GM23248 (cell line): ENCODE results near the gene CTBS. TPM values are rescaled to one million over a fixed set of nuclear protein-coding genes. Genes with fewer than 3 reads are reported as not detected.

ENCODE experiments used
- DNase-seq: peaks from one replicate; pipeline ENCODE4 v3.0.0-alpha.2; 2015
- H2AFZ ChIP-seq: fragments of 200-600 bp; sonication (generic); 2 replicates; pipeline ENCODE4 v1.6.1; 2016; ENCODE audit warnings: antibody characterized with exemption
- H3F3A ChIP-seq: fragments of 200-600 bp; sonication (generic); 2 replicates; pipeline ENCODE4 v1.6.1; 2016; ENCODE audit warnings: mild to moderate bottlenecking, antibody characterized with exemption, mixed run types; ENCODE audit not compliant: insufficient read depth
- H3K27ac ChIP-seq: fragments of 200-600 bp; sonication (generic); 2 replicates; pipeline ENCODE4 v1.5.1; 2016; ENCODE audit warnings: mild to moderate bottlenecking
- H3K27me3 ChIP-seq: fragments of 200-600 bp; sonication (generic); replicated peaks from 2 replicates; pipeline ENCODE4 v1.6.1; 2016; ENCODE audit warnings: mild to moderate bottlenecking; ENCODE audit not compliant: insufficient read depth
- H3K36me3 ChIP-seq: fragments of 200-600 bp; sonication (generic); 2 replicates; pipeline ENCODE4 v1.6.1; 2016; ENCODE audit warnings: low read depth, mild to moderate bottlenecking
- H3K4me1 ChIP-seq: fragments of 200-600 bp; sonication (generic); 2 replicates; pipeline ENCODE4 v1.6.1; 2016; ENCODE audit warnings: mild to moderate bottlenecking; ENCODE audit not compliant: insufficient read depth
- H3K4me2 ChIP-seq: fragments of 200-600 bp; sonication (generic); one replicate; pipeline ENCODE4 v1.6.1; 2016; ENCODE audit warnings: mild to moderate bottlenecking; ENCODE audit not compliant: unreplicated experiment
- H3K4me3 ChIP-seq: fragments of 200-600 bp; sonication (generic); 2 replicates; pipeline ENCODE4 v1.5.1; 2016; ENCODE audit warnings: mild to moderate bottlenecking
- H3K79me2 ChIP-seq: fragments of 200-600 bp; sonication (generic); 2 replicates; pipeline ENCODE4 v1.6.1; 2016; ENCODE audit warnings: mild to moderate bottlenecking; ENCODE audit not compliant: insufficient read depth
- H3K9ac ChIP-seq: fragments of 200-600 bp; sonication (generic); 2 replicates; pipeline ENCODE4 v1.6.1; 2016; ENCODE audit warnings: mild to moderate bottlenecking
- H3K9me2 ChIP-seq: fragments of 200-600 bp; sonication (generic); 2 replicates; pipeline ENCODE4 v1.6.1; 2016; ENCODE audit warnings: mixed run types, mild to moderate bottlenecking, moderate library complexity; ENCODE audit not compliant: insufficient read depth
- H3K9me3 ChIP-seq: fragments of 200-600 bp; sonication (generic); one replicate; pipeline ENCODE4 v1.6.1; 2017; ENCODE audit warnings: low read depth
- H4K20me1 ChIP-seq: fragments of 200-600 bp; sonication (generic); 2 replicates; pipeline ENCODE4 v1.6.0; 2016; ENCODE audit not compliant: insufficient read depth
- EZH2 ChIP-seq: fragments of 200-600 bp; sonication (generic); IDR thresholded peaks from 2 replicates; pipeline ENCODE4 v1.6.1; 2018; ENCODE audit warnings: antibody characterized with exemption, mild to moderate bottlenecking; ENCODE audit not compliant: insufficient read depth, poor library complexity, severe bottlenecking
- EZH2phosphoT487 ChIP-seq: fragments of 200-600 bp; sonication (generic); IDR thresholded peaks from 2 replicates; pipeline ENCODE4 v1.6.1; 2018; ENCODE audit warnings: antibody characterized with exemption, moderate library complexity, mild to moderate bottlenecking, low read depth; ENCODE audit not compliant: insufficient read depth
- WGBS, 2 experiments: methylation state at CpG; one replicate each; pipeline ENCODE4 v1.1.6; 2015 to 2017; ENCODE audit warnings: low lambda C conversion rate in 2 of 2, low coverage in 1 of 2; ENCODE audit errors: missing lambda C conversion rate in 2 of 2; 5-methylcytosine and 5-hydroxymethylcytosine counted together
- in situ Hi-C: fragments of 300-500 bp; cut with MboI; formaldehyde crosslinking; loops from 2 replicates; pipeline ENCODE4 v1.15.0; 2020
- polyA plus RNA-seq: library from polyadenylated mRNA; unstranded; fragments of >200 nt; fragmentation: Nextera tagmentation; extraction: Ambion mirVana; gene quantifications from 2 replicates; pipeline ENCODE4 v1.2.1, GENCODE V29; 2016
- total RNA-seq: library from RNA; depleted of rRNA; stranded (reverse); fragments of >200 nt; shearing (Covaris generic); gene quantifications from 2 replicates; pipeline ENCODE4 v1.2.3, GENCODE V29; 2014; rRNA removed

CTBS gene, protein sequence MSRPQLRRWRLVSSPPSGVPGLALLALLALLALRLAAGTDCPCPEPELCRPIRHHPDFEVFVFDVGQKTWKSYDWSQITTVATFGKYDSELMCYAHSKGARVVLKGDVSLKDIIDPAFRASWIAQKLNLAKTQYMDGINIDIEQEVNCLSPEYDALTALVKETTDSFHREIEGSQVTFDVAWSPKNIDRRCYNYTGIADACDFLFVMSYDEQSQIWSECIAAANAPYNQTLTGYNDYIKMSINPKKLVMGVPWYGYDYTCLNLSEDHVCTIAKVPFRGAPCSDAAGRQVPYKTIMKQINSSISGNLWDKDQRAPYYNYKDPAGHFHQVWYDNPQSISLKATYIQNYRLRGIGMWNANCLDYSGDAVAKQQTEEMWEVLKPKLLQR
- total RNA-seq, result 13.5 and 22.9 TPM in 2 replicates
- 52.4 and 53.7 TPM in 2 replicates for polyA plus RNA-seq

DNA sequence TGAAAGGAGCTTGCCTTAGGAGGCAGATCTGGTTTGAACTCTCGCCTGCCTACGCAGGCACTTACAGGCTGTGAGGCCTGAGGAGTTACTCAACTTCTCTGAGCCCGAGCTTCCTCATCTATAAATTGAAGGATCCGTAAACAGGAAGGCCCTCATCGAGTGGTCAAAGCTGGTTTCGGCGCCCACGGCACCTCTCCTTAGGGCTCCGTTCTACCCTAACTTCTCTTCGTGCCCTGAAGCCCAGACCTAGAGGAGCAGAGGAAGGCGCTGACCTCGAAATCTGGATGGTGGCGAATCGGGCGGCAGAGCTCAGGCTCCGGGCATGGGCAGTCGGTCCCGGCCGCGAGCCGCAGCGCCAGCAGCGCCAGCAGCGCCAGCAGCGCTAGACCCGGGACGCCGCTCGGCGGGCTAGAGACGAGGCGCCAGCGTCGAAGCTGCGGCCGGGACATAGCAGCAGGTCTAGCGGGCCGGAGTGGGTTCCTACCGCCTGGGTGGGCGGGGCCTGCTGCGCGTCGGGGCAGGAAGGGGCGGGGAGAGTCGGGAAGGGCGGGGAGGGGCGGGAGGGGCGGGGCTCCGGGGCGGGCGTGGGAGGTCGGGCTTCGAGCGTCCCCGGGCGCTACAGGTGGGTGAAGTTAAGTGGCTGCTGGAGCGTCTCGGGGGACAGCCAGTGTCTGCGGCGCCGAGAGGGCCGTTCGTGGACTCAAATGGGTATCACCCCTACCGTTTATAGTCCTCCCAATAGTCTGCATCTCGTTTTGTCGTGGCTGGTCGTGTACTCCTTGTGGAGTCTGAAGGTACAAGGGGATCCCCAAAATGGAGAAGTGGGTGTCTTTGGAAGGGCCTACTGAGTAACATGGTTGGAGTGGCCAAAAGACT, at the start of gene CTBS:
Gene CTBS, minus strand, starts transcription at position 474 of the 876 bp plus-strand sequence. Its CDS starts 25 bp downstream, at position 449.
- H3K27ac ChIP-seq, result peak within 1 kb of the TSS; percentile 99
- 0 out of 2 replicates have a peak, but pooled peaks cover 8% of the 10 kb centered on the region for H3K36me3 ChIP-seq
- peaks cover 25% of the 10 kb centered on the region for H3K4me1 ChIP-seq
- peak within 1 kb of the TSS; percentile 93 for H3K4me3 ChIP-seq
- in situ Hi-C loops, result no loop called here
- H3K9ac ChIP-seq, result peak within 1 kb of the TSS; percentile 98
- no peaks in the 10 kb centered on the region for H4K20me1 ChIP-seq
- TF ChIP-seq EZH2 (no peak), EZH2phosphoT487 (no peak)
- H3K79me2 ChIP-seq, result peaks cover 45% of the 10 kb centered on the region
- H3K4me2 ChIP-seq, result peak within 1 kb of the TSS; percentile 96
- no peaks in the 10 kb centered on the region for H3K9me3 ChIP-seq
- H3K27me3 ChIP-seq, result no peaks in the 10 kb centered on the region
- WGBS, 2 experiments, result 2% methylated on average over 50 to 58 of the region's 67 CpGs
- peaks cover 26% of the 10 kb centered on the region for H3F3A ChIP-seq
- peak within 1 kb of the TSS; percentile 86 for H2AFZ ChIP-seq
- H3K9me2 ChIP-seq, result no peaks in the 10 kb centered on the region
- peak; percentile 96 for DNase-seq

DNA sequence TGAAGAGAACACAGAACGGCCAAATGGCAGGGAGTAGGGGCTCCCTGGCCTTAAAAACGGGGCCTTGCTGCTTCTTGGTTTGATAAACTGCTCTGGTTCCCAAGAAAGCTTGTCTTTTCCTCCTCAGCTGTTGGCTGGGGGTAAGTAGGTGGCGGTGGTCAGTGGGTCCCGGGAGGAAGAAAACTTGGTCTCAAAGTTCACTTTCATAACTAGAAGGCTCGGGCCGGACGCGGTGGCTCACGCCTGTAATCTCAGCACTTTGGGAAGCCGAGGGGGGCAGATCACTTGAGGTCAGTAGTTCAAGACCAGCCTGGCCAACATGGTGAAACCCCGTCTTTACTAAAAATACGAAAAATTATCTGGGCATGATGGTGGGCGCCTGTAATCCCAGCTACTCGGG, 47.3 kb upstream of the CTBS start:
- Histone ChIP-seq H3K27me3 (no peaks in the 10 kb centered on the region), H3K9me2 (no peaks in the 10 kb centered on the region), H3K27ac (no peak overlapping the region), H3K79me2 (no peaks in the 10 kb centered on the region), H3K9me3 (no peaks in the 10 kb centered on the region), H3K4me1 (peaks cover 16% of the 10 kb centered on the region), H3K36me3 (no peaks in the 10 kb centered on the region), H3K4me2 (no peak overlapping the region), H4K20me1 (no peaks in the 10 kb centered on the region), H2AFZ (0 out of 2 replicates have a peak overlapping the region, but pooled peaks have one; percentile 85), H3F3A (peaks cover 14% of the 10 kb centered on the region), H3K9ac (0 out of 2 replicates have a peak overlapping the region, but pooled peaks have one; percentile 77), H3K4me3 (no peak overlapping the region)
- 84 to 89% methylated on average over 14 of the region's 14 CpGs for WGBS, 2 experiments
- no peak for TF ChIP-seq EZH2
- TF ChIP-seq EZH2phosphoT487, result no peak
- in situ Hi-C loops, result loop anchor here (10.0 to 25.0 kb wide), 3 partner anchors 133 to 709 kb away; no protein-coding TSS in a partner anchor
- no peak for DNase-seq

GRCh38 chr1:84620720-84621313, 46.6 kb upstream of the CTBS start:
- no peaks in the 10 kb centered on the region for H3K79me2 ChIP-seq
- no peaks in the 10 kb centered on the region for H3K9me3 ChIP-seq
- peak overlapping the region; percentile 77 for H3K9ac ChIP-seq
- 2 to 4% methylated on average over 42 to 45 of the region's 46 CpGs for WGBS, 2 experiments
- H3K4me1 ChIP-seq, result peaks cover 16% of the 10 kb centered on the region
- peak overlapping the region; percentile 85 for H2AFZ ChIP-seq
- peak overlapping the region; percentile 43 for H3K4me2 ChIP-seq
- peaks cover 14% of the 10 kb centered on the region for H3F3A ChIP-seq
- DNase-seq, result peak; percentile 87
- TF ChIP-seq EZH2 (no peak), EZH2phosphoT487 (no peak)
- H3K27me3 ChIP-seq, result no peaks in the 10 kb centered on the region
- no peaks in the 10 kb centered on the region for H3K9me2 ChIP-seq
- peak overlapping the region; percentile 71 for H3K4me3 ChIP-seq
- in situ Hi-C loops, result loop anchor here (10.0 to 25.0 kb wide), 3 partner anchors 134 to 709 kb away; no protein-coding TSS in a partner anchor
- H3K27ac ChIP-seq, result peak overlapping the region; percentile 95
- no peaks in the 10 kb centered on the region for H4K20me1 ChIP-seq
- H3K36me3 ChIP-seq, result no peaks in the 10 kb centered on the region
